ENCODE data around the gene GGCX. TPM values are rescaled to one million over a fixed set of nuclear protein-coding genes. Genes with fewer than 3 reads are reported as not detected.

GGCX gene
- total and polyA plus RNA-seq, 2 donors (not counting 3 experiments of a cell fraction or from before 2014, with no cell fraction given) = 48.0 to 62.7 TPM

DNA sequence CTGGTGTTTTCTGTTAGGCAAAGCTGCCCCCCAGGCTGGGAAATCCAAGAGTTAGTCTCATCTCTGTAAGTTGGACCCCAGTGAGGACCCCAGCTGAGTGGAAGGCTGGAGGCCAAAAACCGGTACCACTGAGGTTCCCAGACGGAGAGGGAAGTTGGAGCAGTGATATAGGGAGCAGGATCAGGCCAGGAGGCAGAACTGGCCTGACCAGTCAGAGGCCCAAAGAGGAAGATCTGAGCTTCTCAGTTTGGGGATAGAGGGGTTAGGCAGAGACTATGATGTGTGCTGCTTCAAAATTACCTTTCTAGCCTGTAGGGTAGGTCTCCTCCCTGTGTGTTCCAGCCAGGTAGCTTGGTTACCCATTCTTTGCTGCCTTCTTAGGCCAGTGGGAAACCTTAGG is 29.7 kb upstream of the GGCX start:
- intact Hi-C loops (cut with micrococcal nuclease) = no loop called here
- DNase-seq (ENCODE audit: low read depth, low spot score) (no peak), FAIRE-seq (no peak)
- Histone ChIP-seq H3K36me3 (ENCODE audit: control insufficient read depth in 2 of 2, extremely low read depth in 1 of 2, insufficient read depth in 2 of 2, low read length in 2 of 2) (peaks cover 0 to 10% of the 10 kb centered on the region in 2 experiments), H3K9me3 (replicated peaks; ENCODE audit: control insufficient read depth, insufficient read depth, low read length) (no peaks in the 10 kb centered on the region), H3K27me3 (ENCODE audit: control insufficient read depth in 2 of 2, insufficient read depth in 2 of 2, low read length in 2 of 2) (no peaks in the 10 kb centered on the region), H3K27ac (ENCODE audit: insufficient read depth, low read depth, low read length) (peak overlapping the region; percentile 94), H3K4me3 (replicated peaks in 1 of 3; ENCODE audit: insufficient read depth in 1 of 3, low read depth in 1 of 3, low read length in 3 of 3) (no peak overlapping the region), H4K20me1 (replicated peaks; ENCODE audit: control insufficient read depth, extremely low read depth, insufficient read depth, low read length) (no peaks in the 10 kb centered on the region), H3K4me2 (ENCODE audit: insufficient read depth, low read length) (peak overlapping the region; percentile 71), H3K9ac (replicated peaks; ENCODE audit: extremely low read depth, insufficient read depth, low read length) (peak overlapping the region; percentile 55), H3K79me2 (ENCODE audit: control insufficient read depth, insufficient read depth, low read length) (peaks cover 28% of the 10 kb centered on the region), H2AFZ (ENCODE audit: low read depth, low read length) (no peak overlapping the region), H3K4me1 (ENCODE audit: control insufficient read depth, extremely low read depth, insufficient read depth, low read length) (peaks cover 61% of the 10 kb centered on the region), H3K9me1 (replicated peaks; ENCODE audit: control insufficient read depth, extremely low read depth, insufficient read depth, low read length) (no peaks in the 10 kb centered on the region)
- dilution Hi-C loops (cut with MboI; ENCODE audit: extremely low pct_ligation_motif_present, low sequenced_read_pairs) = no loop called here
- TF ChIP-seq POLR2AphosphoS5 (IDR thresholded peaks at IDR 0.05; ENCODE audit: insufficient read depth, low read depth, low read length) (no peak), POLR2A (IDR thresholded peaks at IDR 0.05; ENCODE audit: low read depth, low read length) (no peak)
- ChIA-PET CTCF (interaction anchor here (0.7 to 2.0 kb wide), 3 partner anchors 9 to 16 kb away, joined by 3 to 8 read pairs (median 5); partner anchors contain the start of gene TMEM150A), POLR2A (interaction anchor here (1.3 kb wide), 1 partner anchor 12 kb away, joined by 3 read pairs; the partner anchor contains the start of gene TMEM150A)
- no TSS peak for BruUV-seq (replicated peaks)

DNA sequence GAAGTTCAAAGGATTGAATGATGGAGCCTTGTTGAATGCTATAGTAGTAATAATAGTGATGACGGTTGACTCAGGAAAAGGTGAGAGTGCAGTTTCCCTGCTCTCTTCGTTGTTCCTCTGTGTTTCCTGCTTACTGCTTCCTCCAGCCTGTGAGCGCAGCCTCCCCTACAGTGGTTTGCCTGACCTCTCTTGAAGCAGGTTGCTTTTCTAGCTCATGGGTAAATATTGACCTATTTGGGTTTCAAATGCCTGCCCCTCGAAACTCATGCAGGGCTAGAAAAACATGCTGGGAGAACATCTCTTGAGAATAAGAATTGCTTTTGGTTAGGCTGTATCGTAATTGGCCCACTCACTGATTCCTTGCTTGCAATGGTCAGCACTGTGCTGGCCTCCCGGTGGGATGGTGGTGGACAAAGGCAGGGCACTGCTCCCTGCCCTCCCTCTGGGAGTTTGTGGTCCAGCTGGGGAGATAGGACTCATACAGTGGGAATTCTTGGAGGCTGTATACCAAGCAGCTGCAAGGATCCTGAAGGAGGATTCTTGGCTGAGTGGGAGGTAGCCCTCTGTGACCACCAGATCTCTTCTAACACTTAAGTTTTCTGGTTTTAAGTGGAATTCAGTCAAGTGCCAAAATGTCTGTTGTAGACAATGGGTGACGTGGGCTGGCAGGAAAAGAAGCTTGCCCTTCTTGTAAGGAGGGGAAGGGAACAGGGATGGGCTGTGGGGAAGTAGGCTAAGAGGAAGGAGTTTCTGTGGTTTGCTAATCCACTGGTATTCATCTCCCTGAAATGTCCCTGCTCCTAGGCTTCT is 28.9 kb upstream of the GGCX start:
- FAIRE-seq (peak; percentile 76), DNase-seq (ENCODE audit: low read depth, low spot score) (peak; percentile 84)
- H3K4me2 ChIP-seq (ENCODE audit: insufficient read depth, low read length) = peak overlapping the region; percentile 71
- peak overlapping the region; percentile 55 for H3K9ac ChIP-seq (replicated peaks; ENCODE audit: extremely low read depth, insufficient read depth, low read length)
- peak overlapping the region in 1 of 3 experiments; percentile 5 for H3K4me3 ChIP-seq (replicated peaks in 1 of 3; ENCODE audit: insufficient read depth in 1 of 3, low read depth in 1 of 3, low read length in 3 of 3)
- CTCF ChIA-PET = interaction anchor here (0.7 to 2.0 kb wide), 4 partner anchors 10 to 51 kb away, joined by 3 to 8 read pairs (median 4); partner anchors contain the start of genes MAT2A and TMEM150A
- no TSS peak for BruUV-seq (replicated peaks)
- peak overlapping the region; percentile 94 for H3K27ac ChIP-seq (ENCODE audit: insufficient read depth, low read depth, low read length)
- H3K9me1 ChIP-seq (replicated peaks; ENCODE audit: control insufficient read depth, extremely low read depth, insufficient read depth, low read length) = no peaks in the 10 kb centered on the region
- peaks cover 0 to 10% of the 10 kb centered on the region in 2 experiments for H3K36me3 ChIP-seq (ENCODE audit: control insufficient read depth in 2 of 2, extremely low read depth in 1 of 2, insufficient read depth in 2 of 2, low read length in 2 of 2)
- H4K20me1 ChIP-seq (replicated peaks; ENCODE audit: control insufficient read depth, extremely low read depth, insufficient read depth, low read length) = no peaks in the 10 kb centered on the region
- dilution Hi-C loops (cut with MboI; ENCODE audit: extremely low pct_ligation_motif_present, low sequenced_read_pairs) (no loop called here), intact Hi-C loops (cut with micrococcal nuclease) (no loop called here)
- TF ChIP-seq JUN (IDR thresholded peaks at IDR 0.05; ENCODE audit: borderline replicate concordance, insufficient read depth, insufficient read length, low read depth) (no peak), POLR2A (IDR thresholded peaks at IDR 0.05; ENCODE audit: low read depth, low read length) (no peak), FOS (IDR thresholded peaks at IDR 0.05; ENCODE audit: borderline replicate concordance, insufficient read depth, low read length) (peak; percentile 12), MYC (IDR thresholded peaks at IDR 0.05; ENCODE audit: low read depth, low read length) (no peak), EZH2 (IDR thresholded peaks at IDR 0.05; ENCODE audit: borderline replicate concordance, low read depth, low read length, severe bottlenecking) (no peak), GATA2 (IDR thresholded peaks at IDR 0.05; ENCODE audit: insufficient read depth, insufficient read length, low read depth, low read length) (no peak), POLR2AphosphoS5 (IDR thresholded peaks at IDR 0.05; ENCODE audit: insufficient read depth, low read depth, low read length) (peak; percentile 7)
- TF ChIP-seq, protein P1, sequence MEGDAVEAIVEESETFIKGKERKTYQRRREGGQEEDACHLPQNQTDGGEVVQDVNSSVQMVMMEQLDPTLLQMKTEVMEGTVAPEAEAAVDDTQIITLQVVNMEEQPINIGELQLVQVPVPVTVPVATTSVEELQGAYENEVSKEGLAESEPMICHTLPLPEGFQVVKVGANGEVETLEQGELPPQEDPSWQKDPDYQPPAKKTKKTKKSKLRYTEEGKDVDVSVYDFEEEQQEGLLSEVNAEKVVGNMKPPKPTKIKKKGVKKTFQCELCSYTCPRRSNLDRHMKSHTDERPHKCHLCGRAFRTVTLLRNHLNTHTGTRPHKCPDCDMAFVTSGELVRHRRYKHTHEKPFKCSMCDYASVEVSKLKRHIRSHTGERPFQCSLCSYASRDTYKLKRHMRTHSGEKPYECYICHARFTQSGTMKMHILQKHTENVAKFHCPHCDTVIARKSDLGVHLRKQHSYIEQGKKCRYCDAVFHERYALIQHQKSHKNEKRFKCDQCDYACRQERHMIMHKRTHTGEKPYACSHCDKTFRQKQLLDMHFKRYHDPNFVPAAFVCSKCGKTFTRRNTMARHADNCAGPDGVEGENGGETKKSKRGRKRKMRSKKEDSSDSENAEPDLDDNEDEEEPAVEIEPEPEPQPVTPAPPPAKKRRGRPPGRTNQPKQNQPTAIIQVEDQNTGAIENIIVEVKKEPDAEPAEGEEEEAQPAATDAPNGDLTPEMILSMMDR (IDR thresholded peaks at IDR 0.05; ENCODE audit: extremely low read depth in 1 of 2, insufficient read depth in 1 of 2, low read depth in 1 of 2, low read length in 2 of 2) = no peak
- TF ChIP-seq, protein P2, sequence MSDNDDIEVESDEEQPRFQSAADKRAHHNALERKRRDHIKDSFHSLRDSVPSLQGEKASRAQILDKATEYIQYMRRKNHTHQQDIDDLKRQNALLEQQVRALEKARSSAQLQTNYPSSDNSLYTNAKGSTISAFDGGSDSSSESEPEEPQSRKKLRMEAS (IDR thresholded peaks at IDR 0.05; ENCODE audit: insufficient read depth, insufficient read length) = no peak
- H3K79me2 ChIP-seq (ENCODE audit: control insufficient read depth, insufficient read depth, low read length) = peaks cover 28% of the 10 kb centered on the region
- peaks cover 69% of the 10 kb centered on the region for H3K4me1 ChIP-seq (ENCODE audit: control insufficient read depth, extremely low read depth, insufficient read depth, low read length)
- POLR2A ChIA-PET = interaction anchor here (1.3 kb wide), 1 partner anchor 13 kb away, joined by 3 read pairs; the partner anchor contains the start of gene TMEM150A
- no peaks in the 10 kb centered on the region for H3K27me3 ChIP-seq (ENCODE audit: control insufficient read depth in 2 of 2, insufficient read depth in 2 of 2, low read length in 2 of 2)
- H3K9me3 ChIP-seq (replicated peaks; ENCODE audit: control insufficient read depth, insufficient read depth, low read length) = no peaks in the 10 kb centered on the region
- H2AFZ ChIP-seq (ENCODE audit: low read depth, low read length) = no peak overlapping the region
